ENCODE data around the gene DDIT4. TPM values are rescaled to one million over a fixed set of nuclear protein-coding genes. Genes with fewer than 3 reads are reported as not detected.

DDIT4 gene
- total and polyA plus RNA-seq, 9 of the 15 experiments (the other 6 are each of a cell fraction or from before 2014, with no cell fraction given), result 8.2 to 675 (median 159) TPM

DNA sequence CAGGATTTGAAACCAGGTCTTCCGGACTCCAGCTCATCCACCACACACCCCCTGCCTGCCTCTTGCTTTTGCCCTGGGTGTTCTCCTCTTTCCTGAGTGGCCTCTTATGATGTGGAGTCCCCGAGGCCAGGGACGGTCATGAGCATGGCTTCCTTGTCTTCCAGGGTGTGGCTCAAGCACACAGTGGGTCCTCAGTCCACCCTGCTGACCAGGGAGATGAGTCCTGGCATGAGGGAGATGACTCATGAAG is 48.2 kb downstream of the DDIT4 start (continued):
- TF ChIP-seq JUN (IDR thresholded peaks at IDR 0.05; ENCODE audit: borderline replicate concordance, low read depth, low read length), result no peak
- no peak for TF ChIP-seq JUN (CRISPR knock-in tag; IDR thresholded peaks at IDR 0.05; ENCODE audit: borderline replicate concordance)
- TF ChIP-seq, protein P1, sequence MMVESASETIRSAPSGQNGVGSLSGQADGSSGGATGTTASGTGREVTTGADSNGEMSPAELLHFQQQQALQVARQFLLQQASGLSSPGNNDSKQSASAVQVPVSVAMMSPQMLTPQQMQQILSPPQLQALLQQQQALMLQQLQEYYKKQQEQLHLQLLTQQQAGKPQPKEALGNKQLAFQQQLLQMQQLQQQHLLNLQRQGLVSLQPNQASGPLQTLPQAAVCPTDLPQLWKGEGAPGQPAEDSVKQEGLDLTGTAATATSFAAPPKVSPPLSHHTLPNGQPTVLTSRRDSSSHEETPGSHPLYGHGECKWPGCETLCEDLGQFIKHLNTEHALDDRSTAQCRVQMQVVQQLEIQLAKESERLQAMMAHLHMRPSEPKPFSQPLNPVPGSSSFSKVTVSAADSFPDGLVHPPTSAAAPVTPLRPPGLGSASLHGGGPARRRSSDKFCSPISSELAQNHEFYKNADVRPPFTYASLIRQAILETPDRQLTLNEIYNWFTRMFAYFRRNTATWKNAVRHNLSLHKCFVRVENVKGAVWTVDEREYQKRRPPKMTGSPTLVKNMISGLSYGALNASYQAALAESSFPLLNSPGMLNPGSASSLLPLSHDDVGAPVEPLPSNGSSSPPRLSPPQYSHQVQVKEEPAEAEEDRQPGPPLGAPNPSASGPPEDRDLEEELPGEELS (CRISPR knock-in tag; IDR thresholded peaks at IDR 0.05; ENCODE audit: borderline replicate concordance), result no peak
- TF ChIP-seq ZNF175 (CRISPR knock-in tag; IDR thresholded peaks at IDR 0.05; ENCODE audit: low read depth), result 0 out of 2 replicates have a peak, but pooled peaks have one; percentile 17
- no peak for TF ChIP-seq SAP30 (IDR thresholded peaks at IDR 0.05; ENCODE audit: borderline replicate concordance, insufficient read depth, low read depth, low read length, poor library complexity, severe bottlenecking)
- no peak for TF ChIP-seq ZNF507 (tag; conservative IDR thresholded peaks at IDR 0.05)
- no peak for TF ChIP-seq MEF2A (IDR thresholded peaks at IDR 0.05; ENCODE audit: control insufficient read depth, low read depth, low read length)
- no peak for TF ChIP-seq THAP12 (CRISPR knock-in tag; IDR thresholded peaks at IDR 0.05)
- TF ChIP-seq TCF3 (CRISPR knock-in tag; IDR thresholded peaks at IDR 0.05), result no peak
- no peak for TF ChIP-seq KLF1 (tag; IDR thresholded peaks at IDR 0.05)
- TF ChIP-seq ZKSCAN1 (IDR thresholded peaks at IDR 0.05; ENCODE audit: low read depth, low read length), result peak; percentile 95
- TF ChIP-seq LCOR (CRISPR knock-in tag; IDR thresholded peaks at IDR 0.05), result peak; percentile 36; the same call in 1 of the 2 replicates
- TF ChIP-seq ZNF592 (IDR thresholded peaks at IDR 0.05), result peak; percentile 27; the same call in 1 of the 2 replicates
- no peak for TF ChIP-seq ZNF717 (CRISPR knock-in tag; IDR thresholded peaks at IDR 0.05)
- TF ChIP-seq ZNF174 (CRISPR knock-in tag; IDR thresholded peaks at IDR 0.05), result no peak
- TF ChIP-seq KLF16 (IDR thresholded peaks at IDR 0.05), result no peak
